GM18508 (cell line): ENCODE data around the gene WRNIP1.
"Not testable (repeated sequence)": the region's sequence is repeated elsewhere in the genome, so short reads cannot be mapped to it uniquely, and the experiment has no call there.

Source experiments
- ATAC-seq: cut with Tn5 transposase; IDR thresholded peaks from one replicate; pipeline ENCODE4 v1.9.1; 2021; ENCODE audit warnings: moderate number of reproducible peaks; ENCODE audit not compliant: insufficient read depth, unreplicated experiment

WRNIP1 gene

DNA sequence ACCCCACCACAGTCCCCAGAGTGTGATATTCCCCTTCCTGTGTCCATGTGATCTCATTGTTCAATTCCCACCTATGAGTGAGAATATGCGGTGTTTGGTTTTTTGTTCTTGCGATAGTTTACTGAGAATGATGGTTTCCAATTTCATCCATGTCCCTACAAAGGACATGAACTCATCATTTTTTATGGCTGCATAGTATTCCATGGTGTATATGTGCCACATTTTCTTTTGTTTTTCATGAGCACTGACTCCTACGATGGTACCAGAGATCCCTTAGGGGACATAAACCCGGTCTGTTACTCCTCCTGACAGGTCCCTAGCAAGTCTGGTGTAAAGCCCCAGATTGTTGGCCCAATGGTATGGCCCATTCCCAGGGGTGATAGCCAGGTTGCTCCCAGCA, 36.5 kb downstream of the WRNIP1 start:
- not testable (repeated sequence) for ATAC-seq

DNA sequence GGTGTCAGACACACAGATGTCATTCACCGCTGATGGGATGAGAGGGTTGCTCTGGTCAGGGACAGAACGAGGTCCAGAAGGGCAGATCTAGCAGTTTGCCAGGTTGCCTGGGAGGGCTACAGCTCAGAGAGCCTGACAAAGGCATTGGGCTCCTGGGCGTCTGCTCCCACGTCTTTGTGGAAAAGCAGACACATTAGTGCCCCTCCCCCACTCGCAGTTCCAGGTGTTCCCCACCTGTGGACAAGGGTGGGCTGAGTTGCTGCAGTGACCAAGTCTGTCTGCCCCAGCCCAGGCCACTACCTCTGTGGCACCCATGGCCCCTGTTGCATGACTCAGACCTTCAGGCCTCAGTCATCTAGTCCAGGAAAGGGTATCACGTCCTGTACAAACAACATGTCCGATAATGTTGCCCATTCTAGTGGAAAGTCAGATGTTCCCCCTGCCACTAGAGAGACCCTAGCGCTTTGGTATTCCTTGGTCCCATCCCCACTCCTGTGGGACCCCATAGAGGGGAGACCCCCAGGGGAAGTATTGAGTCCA, 37.4 kb downstream of the WRNIP1 start:
- ATAC-seq = no peak

- no peak for ATAC-seq
Measured at GRCh38 chr6:2803731-2804429, 38.7 kb downstream of the WRNIP1 start.

DNA sequence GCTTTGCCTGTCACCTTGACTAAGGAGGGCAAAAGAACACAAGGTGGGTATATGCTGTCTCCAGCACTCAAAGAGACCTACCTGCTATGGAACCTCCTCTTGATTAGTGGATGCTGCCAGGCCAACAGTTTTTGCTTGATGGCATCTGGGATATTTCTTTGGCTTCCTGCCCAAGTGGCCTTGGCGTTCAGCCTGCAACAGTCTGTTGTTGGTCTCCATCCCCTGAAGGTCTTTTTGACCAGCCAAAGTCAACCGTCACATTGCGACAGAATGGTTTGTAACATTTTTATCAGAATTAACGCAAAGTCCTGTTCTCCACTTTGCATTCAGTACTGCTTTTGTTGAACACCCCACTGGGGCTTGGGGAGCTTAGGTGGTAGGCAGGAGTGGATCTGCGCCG, 39.3 kb downstream of the WRNIP1 start:
- ATAC-seq = no peak

DNA sequence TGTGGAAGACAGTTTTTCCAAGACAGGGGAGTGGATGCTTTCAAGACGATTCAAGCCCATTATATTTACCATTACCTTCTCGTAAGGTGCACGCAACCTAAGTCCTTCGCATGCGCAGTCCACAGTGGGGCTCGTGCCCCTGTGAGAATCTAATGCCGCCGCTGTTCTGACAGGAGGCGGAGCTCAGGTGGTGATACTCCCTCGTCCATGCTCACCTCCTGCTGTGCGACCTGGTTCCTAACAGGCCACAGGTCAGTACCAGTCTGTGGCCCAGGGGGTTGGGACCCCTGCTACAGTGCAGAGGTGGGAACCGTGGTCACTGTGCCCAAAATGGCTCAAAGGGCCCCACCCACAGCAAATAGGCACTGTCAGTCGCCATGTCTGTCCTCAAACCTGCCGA, 39.8 kb downstream of the WRNIP1 start:
- no peak for ATAC-seq

- ATAC-seq = no peak
Measured at GRCh38 chr6:2806644-2807043, 41.5 kb downstream of the WRNIP1 start.

DNA sequence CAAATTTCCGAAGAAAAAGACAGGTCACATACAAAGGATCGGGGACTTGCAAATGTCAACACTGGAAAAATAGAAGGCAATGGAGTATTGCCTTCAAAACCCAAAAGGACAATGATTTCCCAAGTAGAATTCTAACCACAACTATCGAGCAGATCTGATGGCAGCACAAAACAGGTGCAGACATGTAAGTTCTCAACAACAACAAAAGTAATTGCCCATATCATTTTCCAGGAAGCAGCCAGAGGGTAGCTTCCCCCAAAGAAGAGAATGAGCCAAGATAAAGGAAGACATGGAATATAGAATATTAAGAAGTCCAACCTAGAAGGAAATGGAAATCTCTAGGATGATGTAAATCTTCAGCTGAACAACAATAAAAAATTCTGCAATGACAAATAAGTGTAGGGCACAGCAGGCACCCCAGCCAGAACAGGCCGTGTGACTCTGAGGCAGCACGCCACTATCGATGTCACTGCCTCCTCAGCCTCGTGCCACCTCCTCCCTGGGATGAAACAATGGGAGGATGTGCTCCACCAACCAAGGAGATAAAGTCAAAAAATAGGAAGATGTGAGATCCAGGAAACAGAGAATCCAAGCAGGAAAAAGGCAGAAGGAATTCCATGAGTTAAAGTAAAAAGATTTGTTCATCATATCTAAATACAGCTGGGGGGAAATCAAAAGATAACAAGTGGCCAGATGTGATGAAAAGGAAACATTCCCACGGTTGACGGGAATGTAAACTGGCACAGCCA, 42.3 kb downstream of the WRNIP1 start:
- ATAC-seq = no peak

GRCh38 chr6:2809015-2809414, 43.8 kb downstream of the WRNIP1 start:
- ATAC-seq = no peak

GRCh38 chr6:2810092-2810671, 45.0 kb downstream of the WRNIP1 start:
- no peak for ATAC-seq

- no peak for ATAC-seq
Measured at GRCh38 chr6:2812695-2813094, 47.5 kb downstream of the WRNIP1 start.

DNA sequence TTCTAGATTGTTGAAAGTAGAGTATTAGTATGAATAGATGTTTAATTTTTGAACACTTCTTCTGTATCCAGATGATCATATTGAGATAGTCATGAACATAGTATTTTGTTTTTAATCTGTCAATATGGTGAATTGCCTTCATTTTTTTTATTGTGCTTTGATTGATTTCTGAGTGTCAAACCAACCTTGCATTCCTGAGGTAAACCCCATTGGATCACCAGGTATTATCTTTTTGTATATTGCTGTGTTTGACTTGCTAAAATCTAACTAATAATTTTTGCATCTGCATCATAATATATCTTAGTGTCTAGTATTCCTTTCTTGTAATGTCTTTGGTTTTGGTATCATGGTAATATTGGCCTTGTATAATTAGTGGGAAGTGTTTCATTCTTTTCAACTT, 51.0 kb downstream of the WRNIP1 start:
- no peak for ATAC-seq

DNA sequence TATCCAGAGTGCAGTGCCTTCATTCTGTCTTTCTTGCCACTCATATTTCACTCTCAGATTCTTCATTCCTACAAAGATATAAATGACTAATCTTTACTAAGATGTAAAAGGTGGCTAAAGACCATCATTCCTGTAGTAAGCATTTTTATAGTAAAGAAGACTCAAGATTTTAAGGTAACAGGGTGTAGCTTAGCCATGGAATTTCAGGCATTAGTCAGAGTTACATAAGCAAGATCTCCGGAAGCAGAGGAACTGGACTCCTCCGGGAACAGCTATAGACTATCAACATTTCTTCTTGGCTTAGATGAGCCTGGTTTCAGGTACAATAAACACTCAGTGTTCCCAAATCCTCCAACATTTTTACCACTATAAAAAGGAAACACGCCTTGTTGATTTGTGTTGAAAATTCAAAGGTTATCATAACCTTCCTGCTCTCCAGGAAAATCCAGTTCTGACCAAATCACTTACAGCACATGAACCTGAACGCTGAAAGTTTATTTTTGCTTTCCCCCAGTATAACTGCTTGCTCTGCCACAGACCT, 52.8 kb downstream of the WRNIP1 start:
- ATAC-seq = no peak

DNA sequence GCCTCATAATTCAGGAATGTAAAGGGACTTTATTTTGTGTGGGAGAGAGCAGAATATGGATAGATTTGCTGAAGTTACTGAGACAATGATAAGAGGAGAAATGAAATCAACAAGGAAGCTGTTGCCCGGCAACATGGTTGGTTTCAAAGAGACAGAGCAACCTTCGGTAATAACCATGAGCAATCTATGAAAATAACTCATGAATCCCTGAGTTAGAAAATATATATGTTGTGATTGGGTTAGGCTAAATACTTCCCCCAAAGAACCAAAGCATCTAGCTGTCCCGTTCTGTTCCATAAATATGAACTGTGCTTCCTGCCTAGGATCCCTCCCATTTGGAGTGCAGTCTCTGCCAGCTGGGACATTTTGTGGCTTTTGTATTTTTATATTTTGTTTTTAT, 53.4 kb downstream of the WRNIP1 start:
- ATAC-seq = no peak

DNA sequence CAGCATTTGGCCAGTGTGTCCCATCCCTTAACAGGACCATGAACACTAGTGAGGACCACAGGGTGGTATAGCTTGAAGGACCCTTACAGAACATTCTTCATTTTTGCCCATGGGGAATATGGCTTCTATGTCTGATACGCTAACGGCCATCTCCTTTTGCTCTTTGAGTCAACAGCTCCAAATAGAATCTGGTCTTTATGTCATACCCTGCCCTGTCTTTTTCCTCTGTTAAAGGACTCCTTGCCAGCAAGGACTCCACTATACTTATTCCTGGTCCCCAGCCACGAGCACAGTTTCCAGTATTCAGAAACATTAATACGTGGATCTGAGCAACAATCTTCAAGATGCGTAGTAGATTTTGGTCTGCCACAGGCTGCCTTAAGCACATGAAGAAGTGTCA, 53.9 kb downstream of the WRNIP1 start:
- ATAC-seq = no peak

GRCh38 chr6:2819978-2820377, 54.8 kb downstream of the WRNIP1 start:
- no peak for ATAC-seq

GRCh38 chr6:2820415-2820814, 55.2 kb downstream of the WRNIP1 start:
- ATAC-seq = no peak

DNA sequence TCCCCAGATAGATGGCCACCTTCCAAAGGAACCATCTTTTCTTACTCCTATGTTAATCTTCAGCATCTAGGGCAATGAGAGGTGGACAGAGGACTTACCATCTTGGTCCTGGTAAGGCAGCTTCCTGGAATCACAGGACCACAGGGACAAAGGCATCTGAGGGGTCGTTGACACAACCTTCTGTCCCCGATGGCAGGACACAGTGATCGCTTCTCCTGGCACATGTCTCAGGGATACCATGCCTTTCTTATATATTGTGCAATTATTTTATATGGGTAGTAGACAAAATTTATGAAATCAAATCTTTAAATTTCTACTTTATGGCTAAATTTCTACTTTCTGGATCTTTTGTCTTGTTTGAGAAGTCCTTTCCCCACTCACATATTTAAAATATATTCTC, 56.4 kb downstream of the WRNIP1 start:
- ATAC-seq = no peak

DNA sequence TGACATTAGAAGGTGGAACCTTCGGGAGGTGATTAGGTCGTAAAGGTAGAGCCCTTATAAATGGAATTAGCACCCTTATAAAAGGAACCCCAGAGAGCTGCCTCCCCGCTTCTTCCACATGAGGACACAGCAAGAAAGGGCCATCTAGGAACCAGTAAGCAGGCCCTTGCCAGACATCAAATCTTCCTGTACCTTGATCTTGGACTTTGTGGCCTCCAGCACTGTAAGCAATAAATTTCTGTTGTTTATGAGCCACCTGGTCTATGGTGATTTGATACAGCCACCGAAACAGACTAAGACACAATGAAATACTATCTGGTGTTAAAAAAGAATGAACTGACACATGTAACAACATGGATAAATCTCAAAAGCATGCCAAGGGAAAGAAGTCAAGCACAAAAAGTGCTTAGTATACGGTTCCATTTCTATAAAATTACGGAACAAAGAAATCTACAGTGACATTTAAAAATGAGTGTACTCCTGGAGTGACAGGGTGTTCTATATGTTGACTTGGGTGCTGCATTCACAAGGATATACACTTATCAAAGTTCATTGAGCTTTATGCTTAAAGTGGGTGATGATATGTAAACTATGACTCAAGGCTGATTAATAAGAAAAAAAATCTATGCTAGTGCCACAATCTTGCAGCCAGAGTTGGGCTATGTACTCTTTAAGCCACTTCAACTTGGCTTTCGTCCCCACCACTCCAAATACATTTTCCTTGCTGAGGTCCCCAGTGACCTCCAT, 58.1 kb downstream of the WRNIP1 start:
- ATAC-seq = no peak

GRCh38 chr6:2826131-2826530, 60.9 kb downstream of the WRNIP1 start:
- ATAC-seq = no peak

GRCh38 chr6:2827142-2827541, 61.9 kb downstream of the WRNIP1 start:
- no peak for ATAC-seq
